Endothelial cell (in vitro differentiated cells): ENCODE measurements around the gene MAT2B. TPM values are rescaled to one million over a fixed set of nuclear protein-coding genes. Genes with fewer than 3 reads are reported as not detected.

ENCODE experiments used
- DNase-seq: peaks from one replicate; pipeline ENCODE4 v3.0.0; 2021; ENCODE audit warnings: low spot score
- H3K27ac Mint-ChIP-seq: one replicate; pipeline ENCODE4 v1.8.0; 2021; ENCODE audit warnings: mixed read lengths, inconsistent platforms; ENCODE audit not compliant: unreplicated experiment
- H3K27me3 Mint-ChIP-seq: one replicate; pipeline ENCODE4 v1.8.0; 2021; ENCODE audit warnings: mild to moderate bottlenecking, moderate library complexity, mixed read lengths, inconsistent platforms; ENCODE audit not compliant: unreplicated experiment
- H3K36me3 Mint-ChIP-seq: one replicate; pipeline ENCODE4 v1.8.0; 2021; ENCODE audit warnings: mild to moderate bottlenecking, low read depth, mixed read lengths, inconsistent platforms; ENCODE audit not compliant: unreplicated experiment
- H3K4me1 Mint-ChIP-seq: one replicate; pipeline ENCODE4 v1.8.0; 2021; ENCODE audit warnings: mild to moderate bottlenecking, mixed read lengths, inconsistent platforms; ENCODE audit not compliant: unreplicated experiment
- H3K4me3 Mint-ChIP-seq: one replicate; pipeline ENCODE4 v1.8.0; 2021; ENCODE audit warnings: mild to moderate bottlenecking, mixed read lengths, inconsistent platforms; ENCODE audit not compliant: unreplicated experiment
- H3K9me3 Mint-ChIP-seq: one replicate; pipeline ENCODE4 v1.8.0; 2021; ENCODE audit warnings: mixed read lengths, inconsistent platforms; ENCODE audit not compliant: unreplicated experiment
- CTCF ChIP-seq: fragments of 200-600 bp; sonication (generic); IDR thresholded peaks from one replicate; pipeline ENCODE4 v1.5.0; 2021; ENCODE audit warnings: antibody characterized with exemption; ENCODE audit not compliant: unreplicated experiment
- total RNA-seq: library from RNA; stranded (reverse); fragmentation: NEBNext Ultra II Directional; extraction: Animal tissue kit (Norgen Biotek cat#: 25700); gene quantifications from one replicate; pipeline ENCODE4 v1.2.1, GENCODE V29; 2021; ENCODE audit not compliant: unreplicated experiment

The MAT2B gene
- total RNA-seq, 1 donor from 2014 or later: 25.2 TPM

GRCh38 chr5:163563880-163564279 is 58.5 kb downstream of the MAT2B start:
- Mint-ChIP-seq H3K27ac (no peak overlapping the region), H3K36me3 (no peaks in the 10 kb centered on the region), H3K9me3 (no peaks in the 10 kb centered on the region), H3K4me1 (peaks cover 25% of the 10 kb centered on the region), H3K27me3 (peaks cover 1% of the 10 kb centered on the region), H3K4me3 (no peak overlapping the region)
- no peak for DNase-seq
- no peak for TF ChIP-seq CTCF

GRCh38 chr5:163564321-163564938 is 59.0 kb downstream of the MAT2B start:
- Mint-ChIP-seq H3K4me3 (no peak overlapping the region), H3K27me3 (no peaks in the 10 kb centered on the region), H3K36me3 (no peaks in the 10 kb centered on the region), H3K9me3 (no peaks in the 10 kb centered on the region), H3K27ac (no peak overlapping the region), H3K4me1 (peaks cover 25% of the 10 kb centered on the region)
- TF ChIP-seq CTCF: peak; percentile 89
- peak; percentile 65 for DNase-seq

- H3K4me1 Mint-ChIP-seq: peaks cover 27% of the 10 kb centered on the region
- H3K9me3 Mint-ChIP-seq: no peaks in the 10 kb centered on the region
- no peak for DNase-seq
- TF ChIP-seq CTCF: no peak
- no peaks in the 10 kb centered on the region for H3K27me3 Mint-ChIP-seq
- peak overlapping the region; percentile 66 for H3K4me3 Mint-ChIP-seq
- no peak overlapping the region for H3K27ac Mint-ChIP-seq
- H3K36me3 Mint-ChIP-seq: no peaks in the 10 kb centered on the region
Measured at GRCh38 chr5:163565492-163565891, 60.1 kb downstream of the MAT2B start.

- H3K4me1 Mint-ChIP-seq: peaks cover 27% of the 10 kb centered on the region
- DNase-seq: peak; percentile 41
- no peak for TF ChIP-seq CTCF
- H3K27me3 Mint-ChIP-seq: no peaks in the 10 kb centered on the region
- no peak overlapping the region for H3K27ac Mint-ChIP-seq
- H3K4me3 Mint-ChIP-seq: peak overlapping the region; percentile 66
- no peaks in the 10 kb centered on the region for H3K36me3 Mint-ChIP-seq
- H3K9me3 Mint-ChIP-seq: no peaks in the 10 kb centered on the region
Measured at GRCh38 chr5:163565931-163566608, 60.7 kb downstream of the MAT2B start.

- no peaks in the 10 kb centered on the region for H3K36me3 Mint-ChIP-seq
- no peak overlapping the region for H3K4me3 Mint-ChIP-seq
- no peak for TF ChIP-seq CTCF
Measured at GRCh38 chr5:163566678-163567077, 61.3 kb downstream of the MAT2B start.

More at GRCh38 chr5:163566678-163567077, 61.3 kb downstream of the MAT2B start:
- H3K4me1 Mint-ChIP-seq: peaks cover 27% of the 10 kb centered on the region
- H3K9me3 Mint-ChIP-seq: no peaks in the 10 kb centered on the region
- H3K27me3 Mint-ChIP-seq: no peaks in the 10 kb centered on the region
- DNase-seq: no peak
- H3K27ac Mint-ChIP-seq: no peak overlapping the region
